ENCODE measurements around the gene COQ8A.

GRCh38 chr1:226916497-226916896, 23.6 kb upstream of the COQ8A start:
- TF ChIP-seq CTCF (IDR thresholded peaks at IDR 0.05; ENCODE audit: low read length): no peak
- TF ChIP-seq EZH2 (IDR thresholded peaks at IDR 0.05; ENCODE audit: borderline replicate concordance, low read length): no peak

All from OCI-LY1 (cell line).